Ishikawa (cell line): ENCODE data around the gene PLXNA4.

Experiments used
- CEBPB ChIP-seq: IDR thresholded peaks from 2 replicates; pipeline ENCODE4 v1.6.1; 2012
- CREB1 ChIP-seq: IDR thresholded peaks from 2 replicates; pipeline ENCODE4 v1.6.1; 2012; ENCODE audit warnings: low read depth
- EGR1 ChIP-seq: IDR thresholded peaks from 2 replicates; pipeline ENCODE4 v1.6.1; 2012
- FOXM1 ChIP-seq: IDR thresholded peaks from 2 replicates; pipeline ENCODE4 v1.6.1; 2012; ENCODE audit warnings: low read depth, borderline replicate concordance
- NFIC ChIP-seq: IDR thresholded peaks from 2 replicates; pipeline ENCODE4 v1.6.1; 2012
- RAD21 ChIP-seq: IDR thresholded peaks from 2 replicates; pipeline ENCODE4 v1.6.1; 2012; ENCODE audit warnings: low read depth
- TAF1 ChIP-seq: IDR thresholded peaks from 2 replicates; pipeline ENCODE4 v1.6.1; 2012; ENCODE audit warnings: low read depth, mild to moderate bottlenecking
- TEAD4 ChIP-seq: IDR thresholded peaks from 2 replicates; pipeline ENCODE4 v1.6.1; 2012
- USF1 ChIP-seq: IDR thresholded peaks from 2 replicates; pipeline ENCODE4 v1.6.1; 2012
- YY1 ChIP-seq: IDR thresholded peaks from 2 replicates; pipeline ENCODE4 v1.6.1; 2012; ENCODE audit warnings: low read depth
- TF ChIP-seq, protein P1 (sequence below): IDR thresholded peaks from 2 replicates; pipeline ENCODE4 v1.6.1; 2012
- TF ChIP-seq, protein P2 (sequence below): IDR thresholded peaks from 2 replicates; pipeline ENCODE4 v1.6.1; 2012; ENCODE audit warnings: low read depth, mild to moderate bottlenecking

DNA sequence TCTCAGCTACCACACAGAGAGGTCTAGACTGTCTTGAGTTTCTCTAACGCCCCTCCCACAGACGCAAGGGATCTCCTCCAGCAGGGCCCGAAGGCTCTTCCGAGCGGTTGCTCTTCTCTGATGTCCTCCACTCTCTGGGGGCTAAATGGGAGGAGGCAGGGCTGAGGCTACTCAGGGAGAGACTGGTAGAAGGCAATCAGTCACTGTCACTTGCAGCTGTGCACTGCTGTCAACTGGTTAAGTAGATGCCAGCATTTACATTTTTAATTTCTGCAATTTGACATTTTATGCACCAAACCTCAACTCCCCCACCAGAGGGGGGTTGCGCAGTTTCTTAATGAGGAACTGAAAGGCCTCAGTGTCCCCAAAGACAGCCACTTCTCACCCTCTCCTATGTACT lies 442.8 kb downstream of the PLXNA4 start:
- TF ChIP-seq RAD21, result no peak
- no peak for TF ChIP-seq TEAD4
- TF ChIP-seq EGR1, result no peak
- TF ChIP-seq TAF1, result no peak
- no peak for TF ChIP-seq NFIC
- TF ChIP-seq FOXM1, result no peak
- no peak for TF ChIP-seq CREB1
- no peak for TF ChIP-seq YY1
- TF ChIP-seq, protein P1, sequence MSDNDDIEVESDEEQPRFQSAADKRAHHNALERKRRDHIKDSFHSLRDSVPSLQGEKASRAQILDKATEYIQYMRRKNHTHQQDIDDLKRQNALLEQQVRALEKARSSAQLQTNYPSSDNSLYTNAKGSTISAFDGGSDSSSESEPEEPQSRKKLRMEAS, result no peak
- no peak for TF ChIP-seq USF1
- TF ChIP-seq, protein P2, sequence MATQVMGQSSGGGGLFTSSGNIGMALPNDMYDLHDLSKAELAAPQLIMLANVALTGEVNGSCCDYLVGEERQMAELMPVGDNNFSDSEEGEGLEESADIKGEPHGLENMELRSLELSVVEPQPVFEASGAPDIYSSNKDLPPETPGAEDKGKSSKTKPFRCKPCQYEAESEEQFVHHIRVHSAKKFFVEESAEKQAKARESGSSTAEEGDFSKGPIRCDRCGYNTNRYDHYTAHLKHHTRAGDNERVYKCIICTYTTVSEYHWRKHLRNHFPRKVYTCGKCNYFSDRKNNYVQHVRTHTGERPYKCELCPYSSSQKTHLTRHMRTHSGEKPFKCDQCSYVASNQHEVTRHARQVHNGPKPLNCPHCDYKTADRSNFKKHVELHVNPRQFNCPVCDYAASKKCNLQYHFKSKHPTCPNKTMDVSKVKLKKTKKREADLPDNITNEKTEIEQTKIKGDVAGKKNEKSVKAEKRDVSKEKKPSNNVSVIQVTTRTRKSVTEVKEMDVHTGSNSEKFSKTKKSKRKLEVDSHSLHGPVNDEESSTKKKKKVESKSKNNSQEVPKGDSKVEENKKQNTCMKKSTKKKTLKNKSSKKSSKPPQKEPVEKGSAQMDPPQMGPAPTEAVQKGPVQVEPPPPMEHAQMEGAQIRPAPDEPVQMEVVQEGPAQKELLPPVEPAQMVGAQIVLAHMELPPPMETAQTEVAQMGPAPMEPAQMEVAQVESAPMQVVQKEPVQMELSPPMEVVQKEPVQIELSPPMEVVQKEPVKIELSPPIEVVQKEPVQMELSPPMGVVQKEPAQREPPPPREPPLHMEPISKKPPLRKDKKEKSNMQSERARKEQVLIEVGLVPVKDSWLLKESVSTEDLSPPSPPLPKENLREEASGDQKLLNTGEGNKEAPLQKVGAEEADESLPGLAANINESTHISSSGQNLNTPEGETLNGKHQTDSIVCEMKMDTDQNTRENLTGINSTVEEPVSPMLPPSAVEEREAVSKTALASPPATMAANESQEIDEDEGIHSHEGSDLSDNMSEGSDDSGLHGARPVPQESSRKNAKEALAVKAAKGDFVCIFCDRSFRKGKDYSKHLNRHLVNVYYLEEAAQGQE, result no peak
- no peak for TF ChIP-seq CEBPB
